Suprapubic skin (tissue), 3 donors: ENCODE results near the gene RPS6KA2.

ENCODE experiments used
- CTCF ChIP-seq, 2 donors: fragments of 200-600 bp in 1 of 2; fragments of 450-650 bp in 1 of 2; sonication (generic) in 1 of 2; IDR thresholded peaks; one replicate each; pipeline ENCODE4 v1.5.1; 2016 to 2019; ENCODE audit warnings: antibody characterized with exemption in 2 of 2, mild to moderate bottlenecking in 1 of 2, moderate library complexity in 1 of 2
- EP300 ChIP-seq: sonication (generic); formaldehyde crosslinking; IDR thresholded peaks from one replicate; pipeline ENCODE4 v1.6.1; 2017; ENCODE audit warnings: antibody characterized with exemption
- POLR2A ChIP-seq, 2 donors: fragments of 450-650 bp; IDR thresholded peaks; one replicate each; pipeline ENCODE4 v1.6.1; 2017; ENCODE audit warnings: antibody characterized with exemption in 2 of 2, mild to moderate bottlenecking in 2 of 2, moderate library complexity in 2 of 2

DNA sequence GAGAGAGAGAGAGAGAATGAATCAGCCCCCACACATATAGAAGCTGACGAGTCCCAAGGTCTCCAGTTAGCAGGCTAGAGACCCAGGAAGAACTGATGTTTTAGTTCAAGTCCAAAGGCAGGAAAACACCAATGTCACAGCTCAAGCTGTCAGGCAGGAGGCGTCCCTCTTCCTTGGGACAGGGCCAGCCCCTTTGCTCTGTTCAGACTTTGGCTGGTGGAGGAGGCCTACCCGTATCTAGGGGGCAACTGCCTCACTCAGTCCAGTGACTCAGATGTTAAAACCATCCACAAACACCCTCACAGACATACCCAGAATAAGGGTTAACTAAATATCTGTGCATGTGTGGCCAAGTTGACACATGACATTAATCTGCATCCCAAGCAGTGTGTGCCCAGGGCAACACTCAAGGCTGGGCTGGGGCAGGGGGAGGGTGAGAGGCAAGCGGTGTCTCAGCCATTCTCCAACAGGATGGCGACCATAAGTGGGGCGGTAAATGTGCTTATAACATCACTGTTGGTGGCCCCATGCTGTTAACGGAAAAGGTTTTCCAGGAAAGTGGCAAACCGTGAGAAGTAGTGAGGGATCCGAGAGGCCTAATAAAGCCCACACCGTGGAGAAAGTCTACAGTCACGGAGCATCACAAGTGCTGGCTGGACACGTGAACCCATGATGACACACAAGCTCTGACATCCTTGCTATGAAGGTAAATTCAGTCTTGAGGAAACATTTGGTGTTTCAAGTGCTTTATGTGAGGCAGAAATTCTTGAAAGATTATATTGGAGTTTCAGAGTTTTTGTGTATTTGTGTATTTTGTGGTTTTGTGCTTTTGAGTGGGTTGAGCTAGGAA is 68.7 kb downstream of the RPS6KA2 start:
- no peak for TF ChIP-seq POLR2A (IDR thresholded peaks at IDR 0.05)
- TF ChIP-seq CTCF (IDR thresholded peaks at IDR 0.05), result no peak
- TF ChIP-seq EP300, result no peak
